A673 (cell line): ENCODE results near the gene SYPL2. TPM values are rescaled to one million over a fixed set of nuclear protein-coding genes. Genes with fewer than 3 reads are reported as not detected.

Experiments used
- BruUV-seq: library from RNA; stranded (reverse); fragments of 400-500 nt; replicated peaks from 2 replicates; lab custom pipeline; 2021; lab: Mats Ljungman, UMichigan
- CTCF ChIA-PET: fragments of 300-600 bp; sonication (Branson Sonifier 250); formaldehyde crosslinking; loops from one replicate; lab custom pipeline; 2022; ENCODE audit warnings: antibody characterized with exemption; lab: Charles Lee
- POLR2A ChIA-PET: fragments of 300-600 bp; sonication (Branson Sonifier 250); formaldehyde crosslinking; loops from one replicate; lab custom pipeline; 2022; ENCODE audit warnings: antibody characterized with exemption; ENCODE audit not compliant: low non-redundant PET; lab: Charles Lee
- DNase-seq: peaks from one replicate; pipeline ENCODE4 v3.0.0-alpha.2; 2015; ENCODE audit warnings: low spot score
- H3K27ac ChIP-seq: fragments of 200-600 bp; sonication (generic); 2 replicates; pipeline ENCODE4 v1.5.1; 2016; ENCODE audit warnings: mixed run types, low read depth, mild to moderate bottlenecking, mixed read lengths, antibody characterized with exemption, low read length; ENCODE audit not compliant: poor library complexity, severe bottlenecking
- H3K27me3 ChIP-seq: fragments of 200-600 bp; sonication (generic); replicated peaks from 2 replicates; pipeline ENCODE4 v1.6.1; 2017; ENCODE audit warnings: mixed run types, low read depth, mild to moderate bottlenecking, mixed read lengths, antibody characterized with exemption, low read length; ENCODE audit not compliant: insufficient read depth, poor library complexity
- H3K36me3 ChIP-seq: fragments of 200-600 bp; sonication (generic); 2 replicates; pipeline ENCODE4 v1.6.1; 2016; ENCODE audit warnings: mixed run types, mild to moderate bottlenecking, mixed read lengths, antibody characterized with exemption, low read length; ENCODE audit not compliant: insufficient read depth, poor library complexity, severe bottlenecking
- H3K4me1 ChIP-seq: fragments of 200-600 bp; sonication (generic); 2 replicates; pipeline ENCODE4 v1.6.1; 2017; ENCODE audit warnings: mixed run types, mild to moderate bottlenecking, mixed read lengths, antibody characterized with exemption, low read length; ENCODE audit not compliant: insufficient read depth, poor library complexity, severe bottlenecking
- H3K4me3 ChIP-seq: fragments of 200-600 bp; sonication (generic); 2 replicates; pipeline ENCODE4 v1.5.1; 2016; ENCODE audit warnings: low read depth, mixed run types, mild to moderate bottlenecking, mixed read lengths, low read length; ENCODE audit not compliant: poor library complexity, severe bottlenecking
- H3K9me3 ChIP-seq: fragments of 200-600 bp; sonication (generic); 2 replicates; pipeline ENCODE4 v1.6.1; 2016; ENCODE audit warnings: mixed run types, low read depth, mild to moderate bottlenecking, mixed read lengths, antibody characterized with exemption, low read length; ENCODE audit not compliant: poor library complexity, severe bottlenecking
- EZH2 ChIP-seq: fragments of 200-600 bp; sonication (generic); IDR thresholded peaks from 2 replicates; pipeline ENCODE4 v1.6.1; 2017; ENCODE audit warnings: borderline replicate concordance, low read depth, mild to moderate bottlenecking, mixed read lengths, antibody characterized with exemption, low read length; ENCODE audit not compliant: poor library complexity, severe bottlenecking
- intact Hi-C: fragments of 100-400 bp; cut with micrococcal nuclease; formaldehyde crosslinking; loops from one replicate; pipeline ENCODE4 v1.10.0; 2022; ENCODE audit not compliant: unreplicated experiment
- total RNA-seq: library from RNA; stranded (reverse); gene quantifications from 2 replicates; pipeline ENCODE4 v1.2.3, GENCODE V29; 2021
- TF ChIP-seq, protein P1 (sequence below): fragments of 300-800, 200-600 bp; sonication (generic); conservative IDR thresholded peaks from 2 replicates; pipeline ENCODE4 v1.5.1; 2017; ENCODE audit warnings: low read depth, mild to moderate bottlenecking, antibody characterized with exemption, low read length, moderate library complexity, mixed read lengths

Gene SYPL2
- total RNA-seq, 1 experiment from 2014 or later, result 0.13 TPM

- H3K27me3 ChIP-seq, result no peaks in the 10 kb centered on the region
- TF ChIP-seq EZH2, result no peak
- TF ChIP-seq, protein P1, sequence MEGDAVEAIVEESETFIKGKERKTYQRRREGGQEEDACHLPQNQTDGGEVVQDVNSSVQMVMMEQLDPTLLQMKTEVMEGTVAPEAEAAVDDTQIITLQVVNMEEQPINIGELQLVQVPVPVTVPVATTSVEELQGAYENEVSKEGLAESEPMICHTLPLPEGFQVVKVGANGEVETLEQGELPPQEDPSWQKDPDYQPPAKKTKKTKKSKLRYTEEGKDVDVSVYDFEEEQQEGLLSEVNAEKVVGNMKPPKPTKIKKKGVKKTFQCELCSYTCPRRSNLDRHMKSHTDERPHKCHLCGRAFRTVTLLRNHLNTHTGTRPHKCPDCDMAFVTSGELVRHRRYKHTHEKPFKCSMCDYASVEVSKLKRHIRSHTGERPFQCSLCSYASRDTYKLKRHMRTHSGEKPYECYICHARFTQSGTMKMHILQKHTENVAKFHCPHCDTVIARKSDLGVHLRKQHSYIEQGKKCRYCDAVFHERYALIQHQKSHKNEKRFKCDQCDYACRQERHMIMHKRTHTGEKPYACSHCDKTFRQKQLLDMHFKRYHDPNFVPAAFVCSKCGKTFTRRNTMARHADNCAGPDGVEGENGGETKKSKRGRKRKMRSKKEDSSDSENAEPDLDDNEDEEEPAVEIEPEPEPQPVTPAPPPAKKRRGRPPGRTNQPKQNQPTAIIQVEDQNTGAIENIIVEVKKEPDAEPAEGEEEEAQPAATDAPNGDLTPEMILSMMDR, result no peak
- ChIA-PET POLR2A (no interaction called here), CTCF (interaction anchor here (0.6 kb wide), 2 partner anchors 64 to 144 kb away, joined by 3 to 8 read pairs; no protein-coding TSS in a partner anchor)
- TSS peak; percentile 77 for BruUV-seq
- DNase-seq, result peak; percentile 100
- H3K4me1 ChIP-seq, result peaks cover 4% of the 10 kb centered on the region
- peak within 1 kb of the TSS; percentile 73 for H3K27ac ChIP-seq
- H3K9me3 ChIP-seq, result no peaks in the 10 kb centered on the region
- intact Hi-C loops, result no loop called here
- peak within 1 kb of the TSS; percentile 86 for H3K4me3 ChIP-seq
- peaks cover 2% of the 10 kb centered on the region for H3K36me3 ChIP-seq
Measured at GRCh38 chr1:109426281-109427170, 39.8 kb upstream of the SYPL2 start, which contains the start of gene PSMA5. Gene PSMA5, minus strand, starts transcription at chr1:109426448. Its CDS starts 118 bp downstream, at chr1:109426330.

GRCh38 chr1:109427171-109427467 lies 39.2 kb upstream of the SYPL2 start:
- Histone ChIP-seq H3K4me3 (peak overlapping the region; percentile 86), H3K27ac (peak overlapping the region; percentile 57), H3K9me3 (no peaks in the 10 kb centered on the region), H3K36me3 (no peaks in the 10 kb centered on the region), H3K27me3 (no peaks in the 10 kb centered on the region), H3K4me1 (peaks cover 4% of the 10 kb centered on the region)
- no peak for TF ChIP-seq EZH2
- TF ChIP-seq, protein P1, result no peak
- ChIA-PET CTCF (no interaction called here), POLR2A (no interaction called here)
- BruUV-seq, result no TSS peak
- no peak for DNase-seq
- intact Hi-C loops, result no loop called here

DNA sequence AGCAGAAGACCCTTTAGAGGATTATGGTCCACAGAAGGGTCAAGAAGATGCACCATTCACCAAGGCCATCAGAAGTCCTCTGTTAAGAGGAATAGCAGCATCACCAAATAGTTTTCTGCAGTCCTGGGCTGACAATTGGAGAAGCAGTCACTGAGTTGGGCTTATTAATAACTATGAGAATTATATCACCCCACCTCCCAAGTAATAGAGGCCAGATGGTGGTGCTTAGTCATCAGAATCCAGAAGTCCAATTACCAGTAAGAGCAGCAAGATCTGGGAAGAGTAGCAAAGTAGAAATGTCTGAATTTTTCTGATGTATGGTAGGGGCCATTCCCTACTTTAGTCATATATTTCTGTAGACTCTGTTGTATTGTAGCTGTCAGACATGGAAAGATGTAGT lies 34.0 kb upstream of the SYPL2 start:
- H3K4me1 ChIP-seq, result peaks cover under 1% of the 10 kb centered on the region
- H3K9me3 ChIP-seq, result no peaks in the 10 kb centered on the region
- CTCF ChIA-PET, result no interaction called here
- intact Hi-C loops, result no loop called here
- no peak for TF ChIP-seq EZH2
- TF ChIP-seq, protein P1, result no peak
- H3K27ac ChIP-seq, result no peak overlapping the region
- no peaks in the 10 kb centered on the region for H3K36me3 ChIP-seq
- H3K4me3 ChIP-seq, result no peak overlapping the region
- POLR2A ChIA-PET, result no interaction called here
- BruUV-seq, result no TSS peak
- DNase-seq, result no peak
- no peaks in the 10 kb centered on the region for H3K27me3 ChIP-seq
